H1 (cell line): ENCODE measurements around the gene IL19. TPM values are rescaled to one million over a fixed set of nuclear protein-coding genes. Genes with fewer than 3 reads are reported as not detected.

ENCODE experiments used
- CTCF ChIA-PET: fragments of 300-600 bp; sonication (Branson Sonifier 250); formaldehyde crosslinking; loops from one replicate; lab custom pipeline; 2021; ENCODE audit not compliant: partially characterized antibody; lab: Charles Lee
- POLR2A ChIA-PET: fragments of 300-600 bp; sonication (Branson Sonifier 250); formaldehyde crosslinking; loops from one replicate; lab custom pipeline; 2021; ENCODE audit warnings: inconsistent platforms; ENCODE audit not compliant: partially characterized antibody; lab: Charles Lee
- DNase-seq, 2 experiments: peaks; one replicate each; pipeline versions ENCODE4 v3.0.0 to v3.0.0-alpha.2; 2010 to 2022; ENCODE audit warnings: low spot score in 2 of 2, low read depth in 1 of 2, mixed read lengths in 1 of 2
- FAIRE-seq: peaks from 2 replicates; lab custom pipeline; 2011; peaks lifted over from hg19 to GRCh38; lab: Jason Lieb, UNC
- H2AFZ ChIP-seq: 2 replicates; pipeline ENCODE4 v1.8.1; 2012; ENCODE audit warnings: low read length, inconsistent platforms
- H2AK5ac ChIP-seq: 2 replicates; pipeline ENCODE4 v1.6.1; 2013; ENCODE audit warnings: low read depth, low read length
- H2BK120ac ChIP-seq: replicated peaks from 2 replicates; pipeline ENCODE3; 2013; ENCODE audit warnings: low read depth, low read length, inconsistent platforms
- H2BK12ac ChIP-seq: 2 replicates; pipeline ENCODE4 v1.6.1; 2013; ENCODE audit warnings: low read depth, low read length
- H2BK15ac ChIP-seq: 2 replicates; pipeline ENCODE4 v1.6.1; 2013; ENCODE audit warnings: low read length
- H2BK20ac ChIP-seq: 2 replicates; pipeline ENCODE4 v1.6.1; 2013; ENCODE audit warnings: low read length
- H2BK5ac ChIP-seq: 2 replicates; pipeline ENCODE4 v1.6.1; 2013; ENCODE audit warnings: low read depth, low read length
- H3K14ac ChIP-seq: 2 replicates; pipeline ENCODE4 v1.6.1; 2013; ENCODE audit warnings: inconsistent platforms; ENCODE audit not compliant: insufficient read length
- H3K18ac ChIP-seq: 2 replicates; pipeline ENCODE4 v1.6.1; 2013; ENCODE audit warnings: low read length; ENCODE audit errors: extremely low read depth
- H3K23ac ChIP-seq: 2 replicates; pipeline ENCODE4 v1.6.1; 2013; ENCODE audit warnings: inconsistent platforms; ENCODE audit not compliant: insufficient read length
- H3K23me2 ChIP-seq: 2 replicates; pipeline ENCODE4 v1.6.1; 2013; ENCODE audit warnings: low read depth, low read length
- H3K27ac ChIP-seq: 2 replicates; pipeline ENCODE4 v1.6.1; 2011; ENCODE audit warnings: low read depth, low read length, inconsistent platforms
- H3K27me3 ChIP-seq, 4 experiments: replicated peaks in 1 of 4; 1 replicate in 1 of 4; 2 replicates in 3 of 4; pipeline versions ENCODE4 v1.6.1 to v1.8.1; 2011 to 2013; ENCODE audit warnings: low read length in 3 of 4, mild to moderate bottlenecking in 3 of 4, inconsistent platforms in 2 of 4, mixed read lengths in 2 of 4, moderate library complexity in 1 of 4; ENCODE audit not compliant: control insufficient read depth in 3 of 4, insufficient read depth in 3 of 4; ENCODE audit errors: extremely low read depth in 1 of 4
- H3K36me3 ChIP-seq, 4 experiments: 2 replicates each; pipeline versions ENCODE4 v1.6.1 to v1.8.1; 2011 to 2013; ENCODE audit warnings: mild to moderate bottlenecking in 4 of 4, low read length in 3 of 4, moderate library complexity in 2 of 4, control low read depth in 1 of 4, inconsistent platforms in 1 of 4; ENCODE audit not compliant: insufficient read depth in 4 of 4, control insufficient read depth in 2 of 4
- H3K4ac ChIP-seq: replicated peaks from 2 replicates; pipeline ENCODE3; 2013; ENCODE audit warnings: low read length, low read depth, mixed read lengths, inconsistent platforms; ENCODE audit not compliant: insufficient read length
- H3K4me1 ChIP-seq, 4 experiments: replicated peaks in 1 of 4; 1 replicate in 1 of 4; 2 replicates in 3 of 4; pipeline versions ENCODE4 v1.6.1 to v1.8.1; 2011 to 2013; ENCODE audit warnings: low read length in 3 of 4, inconsistent platforms in 2 of 4, mixed read lengths in 1 of 4; ENCODE audit not compliant: insufficient read depth in 4 of 4, control insufficient read depth in 3 of 4
- H3K4me2 ChIP-seq, 2 experiments: 2 replicates each; pipeline versions ENCODE4 v1.6.1 to v1.8.1; 2011 to 2013; ENCODE audit warnings: low read depth in 2 of 2, low read length in 2 of 2, control low read depth in 1 of 2, inconsistent platforms in 1 of 2, mild to moderate bottlenecking in 1 of 2; ENCODE audit not compliant: insufficient read depth in 1 of 2
- H3K4me3 ChIP-seq, 4 experiments: fragments of 200-600, 300-600 bp in 1 of 4; sonication (generic), shearing (Covaris generic), sonication (Bioruptor Twin) in 1 of 4; 2 replicates each; pipeline versions ENCODE4 v1.5.1 to v1.8.1; 2011 to 2016; ENCODE audit warnings: low read length in 4 of 4, low read depth in 3 of 4, control low read depth in 2 of 4, inconsistent platforms in 2 of 4, mild to moderate bottlenecking in 2 of 4, mixed read lengths in 1 of 4, moderate library complexity in 1 of 4; ENCODE audit not compliant: insufficient read depth in 2 of 4; ENCODE audit errors: extremely low read depth in 1 of 4
- H3K56ac ChIP-seq: replicated peaks from 2 replicates; pipeline ENCODE3; 2013; ENCODE audit warnings: low read depth, mild to moderate bottlenecking, mixed read lengths, low read length, inconsistent platforms; ENCODE audit not compliant: insufficient read length
- H3K79me1 ChIP-seq: 2 replicates; pipeline ENCODE4 v1.6.1; 2013; ENCODE audit warnings: low read depth, low read length, control low read depth
- H3K79me2 ChIP-seq, 2 experiments: 2 replicates each; pipeline versions ENCODE4 v1.6.1 to v1.8.1; 2012 to 2013; ENCODE audit warnings: low read length in 2 of 2, mild to moderate bottlenecking in 2 of 2, inconsistent platforms in 1 of 2; ENCODE audit not compliant: insufficient read depth in 2 of 2, control insufficient read depth in 1 of 2
- H3K9ac ChIP-seq, 4 experiments: replicated peaks in 1 of 4; 1 replicate in 1 of 4; 2 replicates in 3 of 4; pipeline versions ENCODE4 v1.6.1 to v1.8.1; 2011 to 2013; ENCODE audit warnings: low read depth in 3 of 4, low read length in 3 of 4, control low read depth in 2 of 4, mild to moderate bottlenecking in 2 of 4, moderate library complexity in 2 of 4, inconsistent platforms in 1 of 4; ENCODE audit errors: extremely low read depth in 1 of 4
- H3K9me3 ChIP-seq, 2 experiments: 2 replicates each; pipeline versions ENCODE4 v1.6.1 to v1.8.1; 2012 to 2013; ENCODE audit warnings: mild to moderate bottlenecking in 2 of 2, moderate library complexity in 2 of 2, control low read depth in 1 of 2, inconsistent platforms in 1 of 2, low read depth in 1 of 2, low read length in 1 of 2, mixed read lengths in 1 of 2; ENCODE audit not compliant: insufficient read depth in 2 of 2
- H4K20me1 ChIP-seq, 2 experiments: replicated peaks in 1 of 2; 2 replicates each; pipeline versions ENCODE3 to v1.8.1; 2011 to 2013; ENCODE audit warnings: inconsistent platforms in 2 of 2, low read length in 2 of 2, mild to moderate bottlenecking in 1 of 2; ENCODE audit not compliant: insufficient read depth in 2 of 2, control insufficient read depth in 1 of 2
- H4K5ac ChIP-seq: 2 replicates; pipeline ENCODE4 v1.6.1; 2013; ENCODE audit warnings: low read length, low read depth, mixed read lengths, inconsistent platforms; ENCODE audit not compliant: insufficient read length
- H4K8ac ChIP-seq: 2 replicates; pipeline ENCODE4 v1.8.0; 2013; ENCODE audit warnings: mild to moderate bottlenecking, moderate library complexity, low read length, inconsistent platforms; ENCODE audit not compliant: insufficient read depth; ENCODE audit errors: extremely low read depth
- H4K91ac ChIP-seq: replicated peaks from 2 replicates; pipeline ENCODE3; 2013; ENCODE audit warnings: low read length, mixed read lengths, inconsistent platforms; ENCODE audit not compliant: insufficient read length
- ASH2L ChIP-seq: fragments of 200-600, 300-600 bp; sonication (generic); IDR thresholded peaks from one replicate; pipeline ENCODE4 v1.7.1; 2017; ENCODE audit warnings: low read length
- BCL11A ChIP-seq, 2 experiments: IDR thresholded peaks; one replicate each; pipeline ENCODE4 v1.6.1; 2011; ENCODE audit warnings: low read depth in 2 of 2, low read length in 2 of 2, mild to moderate bottlenecking in 2 of 2
- BRCA1 ChIP-seq: IDR thresholded peaks from 2 replicates; pipeline ENCODE4 v1.6.1; 2012; ENCODE audit warnings: low read depth, low read length, improper control_type of control experiment
- EZH2 ChIP-seq: fragments of 200-600 bp; sonication (generic); IDR thresholded peaks from 2 replicates; pipeline ENCODE4 v1.7.1; 2012; ENCODE audit warnings: low read depth, mild to moderate bottlenecking, moderate library complexity, low read length, inconsistent platforms; ENCODE audit not compliant: severe bottlenecking
- FOSL1 ChIP-seq: IDR thresholded peaks from 2 replicates; pipeline ENCODE4 v1.6.1; 2011; ENCODE audit warnings: mild to moderate bottlenecking, low read depth, low read length, moderate library complexity; ENCODE audit not compliant: insufficient read depth
- HDAC6 ChIP-seq: IDR thresholded peaks from one replicate; pipeline ENCODE4 v1.7.1; 2012; ENCODE audit warnings: low read depth, mild to moderate bottlenecking, inconsistent platforms, low read length, moderate library complexity
- JUN ChIP-seq: IDR thresholded peaks from 2 replicates; pipeline ENCODE4 v1.6.1; 2011; ENCODE audit warnings: low read depth, mild to moderate bottlenecking, improper control_type of control experiment, low read length
- KDM5A ChIP-seq: fragments of 200-600 bp; IDR thresholded peaks from 2 replicates; pipeline ENCODE4 v1.7.1; 2012; ENCODE audit warnings: mild to moderate bottlenecking, low read length, inconsistent platforms, mixed read lengths
- NANOG ChIP-seq: IDR thresholded peaks from 2 replicates; pipeline ENCODE4 v1.6.1; 2011; ENCODE audit warnings: low read length, low read depth, mild to moderate bottlenecking, inconsistent platforms; ENCODE audit not compliant: insufficient read depth, poor library complexity, severe bottlenecking
- PHF8 ChIP-seq: fragments of 200-600 bp; sonication (generic); conservative IDR thresholded peaks from 2 replicates; pipeline ENCODE4 v1.7.1; 2012; ENCODE audit warnings: low read depth, mild to moderate bottlenecking, inconsistent platforms, low read length, moderate library complexity
- POLR2AphosphoS5 ChIP-seq: IDR thresholded peaks from 2 replicates; pipeline ENCODE4 v1.6.1; 2011; ENCODE audit warnings: low read depth, low read length
- RXRA ChIP-seq: IDR thresholded peaks from 2 replicates; pipeline ENCODE4 v1.6.1; 2011; ENCODE audit warnings: low read depth, mild to moderate bottlenecking, low read length, moderate library complexity; ENCODE audit not compliant: insufficient read depth
- SAP30 ChIP-seq: fragments of 300-600 bp; sonication (generic); IDR thresholded peaks from 2 replicates; pipeline ENCODE4 v1.7.1; 2012; ENCODE audit warnings: low read length, moderate library complexity, mild to moderate bottlenecking, inconsistent platforms; ENCODE audit not compliant: insufficient read depth, insufficient replicate concordance
- SIRT6 ChIP-seq: IDR thresholded peaks from one replicate; pipeline ENCODE4 v1.7.1; 2012; ENCODE audit warnings: low read length, inconsistent platforms
- SP4 ChIP-seq: IDR thresholded peaks from 2 replicates; pipeline ENCODE4 v1.6.1; 2012; ENCODE audit warnings: low read length, inconsistent platforms
- WGBS, 2 experiments: shearing (Covaris generic) in 1 of 2; methylation state at CpG; one replicate each; pipeline versions ENCODE4 v1.1.6 to v1.1.7; 2013 to 2015; ENCODE audit warnings: low lambda C conversion rate in 2 of 2, mixed read lengths in 2 of 2, inconsistent platforms in 1 of 2, low coverage in 1 of 2, missing lambda C conversion rate in 1 of 2; ENCODE audit not compliant: insufficient replicate concordance in 2 of 2, insufficient coverage in 1 of 2, insufficient read length in 1 of 2; ENCODE audit errors: extremely low coverage in 1 of 2, missing lambda C conversion rate in 1 of 2; 5-methylcytosine and 5-hydroxymethylcytosine counted together
- polyA plus RNA-seq, 7 experiments: library from polyadenylated mRNA; depleted of rRNA in 3 of 7; stranded (reverse) in 5 of 7; unstranded in 2 of 7; fragments of >200 nt in 5 of 7; fragments of 200-250 nt in 2 of 7; gene quantifications; 1 replicate in 5 of 7; 2 replicates in 1 of 7; 4 replicates in 1 of 7; pipeline versions ENCODE4 v1.2.1 to v1.2.3, GENCODE V29; 2011 to 2013; ENCODE audit warnings: missing spikeins in 2 of 7, mixed read lengths in 2 of 7
- total RNA-seq: library from RNA; stranded (reverse); fragmentation: NEBNext Ultra II Directional; extraction: Animal tissue kit (Norgen Biotek cat#: 25700); gene quantifications from 2 replicates; pipeline ENCODE4 v1.2.1, GENCODE V29; 2021

The IL19 gene
- total and polyA plus RNA-seq, 2 of the 8 experiments (the other 6 are each of a cell fraction or from before 2014, with no cell fraction given) = not detected

GRCh38 chr1:206774093-206774492 is 3.5 kb downstream of the IL19 start:
- ChIA-PET CTCF (interaction anchor here (0.6 to 5.7 kb wide), 7 partner anchors 14 to 773 kb away, joined by 3 to 22 read pairs (median 3); no protein-coding TSS in a partner anchor), POLR2A (no interaction called here)
- H2BK5ac ChIP-seq = no peak overlapping the region
- H3K4me3 ChIP-seq = no peak overlapping the region
- no peaks in the 10 kb centered on the region; the same call in 1 of the 2 replicates for H3K23me2 ChIP-seq
- H3K23ac ChIP-seq = no peak overlapping the region
- H3K14ac ChIP-seq = no peak overlapping the region
- no peak overlapping the region for H3K9ac ChIP-seq
- no peak overlapping the region for H3K18ac ChIP-seq
- no peak overlapping the region for H3K4ac ChIP-seq
- FAIRE-seq = no peak
- no peak overlapping the region for H3K4me2 ChIP-seq
- no peak overlapping the region for H2BK20ac ChIP-seq
- H2BK120ac ChIP-seq = no peak overlapping the region
- no peak for DNase-seq
- no peak overlapping the region for H3K56ac ChIP-seq
- 81% methylated on average over 3 of the region's 3 CpGs; no CpG with 5 or more reads in 1 of the 2 experiments for WGBS, 2 experiments
- H3K27ac ChIP-seq = no peak overlapping the region
- H3K79me1 ChIP-seq = no peaks in the 10 kb centered on the region
- H2BK15ac ChIP-seq = no peak overlapping the region
- H4K91ac ChIP-seq = no peak overlapping the region
- no peaks in the 10 kb centered on the region for H3K27me3 ChIP-seq
- no peak overlapping the region for H4K5ac ChIP-seq
- no peak overlapping the region for H4K8ac ChIP-seq
- H3K4me1 ChIP-seq = no peaks in the 10 kb centered on the region; a peak in 1 of 7 replicates
- H2AK5ac ChIP-seq = no peak overlapping the region
- no peaks in the 10 kb centered on the region for H4K20me1 ChIP-seq
- H2BK12ac ChIP-seq = no peak overlapping the region
- H3K9me3 ChIP-seq = no peaks in the 10 kb centered on the region
- no peaks in the 10 kb centered on the region for H3K36me3 ChIP-seq
- no peaks in the 10 kb centered on the region for H3K79me2 ChIP-seq
- no peak overlapping the region for H2AFZ ChIP-seq
- TF ChIP-seq FOSL1 = no peak
- no peak for TF ChIP-seq NANOG
- TF ChIP-seq POLR2AphosphoS5 = no peak
- no peak for TF ChIP-seq PHF8
- TF ChIP-seq BRCA1 = no peak
- no peak for TF ChIP-seq SP4
- no peak for TF ChIP-seq JUN
- TF ChIP-seq HDAC6 = no peak
- TF ChIP-seq BCL11A (IDR thresholded peaks at IDR 0.05; ENCODE audit: low read depth in 2 of 2, low read length in 2 of 2) = no peak
- TF ChIP-seq ASH2L = no peak
- TF ChIP-seq RXRA = no peak
- no peak for TF ChIP-seq SAP30
- no peak for TF ChIP-seq KDM5A
- no peak for TF ChIP-seq EZH2
- no peak for TF ChIP-seq SIRT6
